NCI-H146 (cell line): Measurements from ENCODE around the gene CDH4.
"Not testable (repeated sequence)": the region's sequence is repeated elsewhere in the genome, so short reads cannot be mapped to it uniquely, and the experiment has no call there.

Source experiments
- DNase-seq: peaks from one replicate; lab custom pipeline; 2025; lab: John Stamatoyannopoulos, UW

CDH4 gene

GRCh38 chr20:61459705-61460104, 207.6 kb downstream of the CDH4 start:
- no peak for DNase-seq

GRCh38 chr20:61460261-61461052, 208.4 kb downstream of the CDH4 start:
- DNase-seq: no peak

- DNase-seq: no peak
Observed at GRCh38 chr20:61461461-61461860, 209.4 kb downstream of the CDH4 start.

GRCh38 chr20:61464307-61465303, 212.5 kb downstream of the CDH4 start:
- no peak for DNase-seq

- no peak for DNase-seq
Observed at GRCh38 chr20:61475729-61476128, 223.7 kb downstream of the CDH4 start.

- DNase-seq: no peak
Observed at GRCh38 chr20:61476956-61477355, 224.9 kb downstream of the CDH4 start.

GRCh38 chr20:61477451-61477861, 225.4 kb downstream of the CDH4 start:
- DNase-seq: no peak

- DNase-seq: no peak
Observed at GRCh38 chr20:61478094-61478493, 226.0 kb downstream of the CDH4 start.

GRCh38 chr20:61478611-61479305, 226.7 kb downstream of the CDH4 start:
- no peak for DNase-seq

- DNase-seq: not testable (repeated sequence)
Observed at GRCh38 chr20:61479433-61479832, 227.4 kb downstream of the CDH4 start.

- no peak for DNase-seq
Observed at GRCh38 chr20:61480158-61480825, 228.2 kb downstream of the CDH4 start.

GRCh38 chr20:61482056-61482887, 230.2 kb downstream of the CDH4 start:
- no peak for DNase-seq

- no peak for DNase-seq
Observed at GRCh38 chr20:61482901-61483300, 230.8 kb downstream of the CDH4 start.

GRCh38 chr20:61483336-61484067, 231.4 kb downstream of the CDH4 start:
- DNase-seq: no peak

- DNase-seq: no peak
Observed at GRCh38 chr20:61486198-61486597, 234.1 kb downstream of the CDH4 start.

- DNase-seq: no peak
Observed at GRCh38 chr20:61487346-61487996, 235.4 kb downstream of the CDH4 start.

GRCh38 chr20:61487997-61488371, 235.9 kb downstream of the CDH4 start:
- no peak for DNase-seq

GRCh38 chr20:61490721-61491120, 238.7 kb downstream of the CDH4 start:
- no peak for DNase-seq

- no peak for DNase-seq
Observed at GRCh38 chr20:61492065-61492464, 240.0 kb downstream of the CDH4 start.
